Measurements from ENCODE around the gene SLC6A7.
A peak's percentile ranks its signal among the peaks of the same experiment; 100 is the strongest.

The SLC6A7 gene

GRCh38 chr5:150196514-150196913, 6.7 kb downstream of the SLC6A7 start:
- no peak for DNase-seq

GRCh38 chr5:150196986-150197385, 7.1 kb downstream of the SLC6A7 start:
- DNase-seq: no peak

GRCh38 chr5:150197476-150197875, 7.6 kb downstream of the SLC6A7 start:
- no peak for DNase-seq

- no peak for DNase-seq
Measured at GRCh38 chr5:150202501-150202900, 12.6 kb downstream of the SLC6A7 start.

DNA sequence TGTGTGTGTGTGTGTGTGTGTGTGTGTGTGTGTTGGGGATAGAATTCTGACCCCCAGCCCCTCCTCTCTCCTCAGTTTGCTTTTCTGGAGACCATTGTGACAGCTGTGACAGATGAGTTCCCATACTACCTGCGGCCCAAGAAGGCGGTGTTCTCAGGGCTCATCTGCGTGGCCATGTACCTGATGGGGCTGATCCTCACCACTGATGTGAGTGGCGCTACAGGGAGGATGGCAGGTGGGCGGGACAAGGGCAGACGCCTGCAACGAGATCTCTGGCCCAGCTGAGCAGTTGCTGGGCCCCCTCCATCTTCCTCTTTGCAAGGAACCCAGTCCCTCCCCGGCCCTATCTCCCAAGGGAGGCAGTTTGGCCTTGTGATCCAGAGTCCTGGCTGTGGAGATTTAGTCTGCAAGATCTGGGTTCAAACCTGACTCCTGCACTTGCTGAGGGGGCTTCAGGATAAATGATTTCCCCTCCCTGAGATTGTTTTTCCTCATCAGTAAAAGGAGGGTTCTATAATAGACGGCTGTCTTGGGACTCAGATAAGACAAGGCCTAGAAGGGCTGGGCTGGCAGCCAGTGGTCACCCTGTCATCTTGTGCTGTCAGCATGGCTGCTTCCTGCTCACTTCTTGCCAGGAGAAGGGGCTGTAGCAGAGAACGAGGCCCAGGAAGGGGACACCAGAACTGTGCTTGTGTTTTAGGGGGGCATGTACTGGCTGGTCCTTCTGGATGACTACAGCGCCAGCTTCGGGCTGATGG, 14.1 kb downstream of the SLC6A7 start:
- DNase-seq: no peak

GRCh38 chr5:150204590-150204960, 14.7 kb downstream of the SLC6A7 start:
- no peak for DNase-seq

- no peak for DNase-seq
Measured at GRCh38 chr5:150206098-150206778, 16.4 kb downstream of the SLC6A7 start.

DNA sequence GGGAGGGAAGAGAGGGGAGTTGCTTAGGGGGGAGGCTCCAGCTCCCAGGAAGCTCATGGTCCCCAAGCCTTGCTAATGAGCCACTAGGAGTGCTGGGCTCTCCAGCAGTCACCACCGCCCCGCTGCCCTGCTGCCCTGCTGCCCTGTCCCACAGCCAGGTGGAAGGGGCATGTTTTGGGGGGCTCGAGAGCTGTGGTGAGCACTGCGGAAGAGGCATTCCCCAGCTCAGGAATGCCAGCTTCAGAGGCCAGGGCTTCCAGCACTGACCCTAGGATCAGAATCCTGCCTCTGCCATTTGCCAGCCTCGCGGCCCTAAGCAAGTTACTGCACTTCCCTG, 16.9 kb downstream of the SLC6A7 start:
- DNase-seq: no peak

DNA sequence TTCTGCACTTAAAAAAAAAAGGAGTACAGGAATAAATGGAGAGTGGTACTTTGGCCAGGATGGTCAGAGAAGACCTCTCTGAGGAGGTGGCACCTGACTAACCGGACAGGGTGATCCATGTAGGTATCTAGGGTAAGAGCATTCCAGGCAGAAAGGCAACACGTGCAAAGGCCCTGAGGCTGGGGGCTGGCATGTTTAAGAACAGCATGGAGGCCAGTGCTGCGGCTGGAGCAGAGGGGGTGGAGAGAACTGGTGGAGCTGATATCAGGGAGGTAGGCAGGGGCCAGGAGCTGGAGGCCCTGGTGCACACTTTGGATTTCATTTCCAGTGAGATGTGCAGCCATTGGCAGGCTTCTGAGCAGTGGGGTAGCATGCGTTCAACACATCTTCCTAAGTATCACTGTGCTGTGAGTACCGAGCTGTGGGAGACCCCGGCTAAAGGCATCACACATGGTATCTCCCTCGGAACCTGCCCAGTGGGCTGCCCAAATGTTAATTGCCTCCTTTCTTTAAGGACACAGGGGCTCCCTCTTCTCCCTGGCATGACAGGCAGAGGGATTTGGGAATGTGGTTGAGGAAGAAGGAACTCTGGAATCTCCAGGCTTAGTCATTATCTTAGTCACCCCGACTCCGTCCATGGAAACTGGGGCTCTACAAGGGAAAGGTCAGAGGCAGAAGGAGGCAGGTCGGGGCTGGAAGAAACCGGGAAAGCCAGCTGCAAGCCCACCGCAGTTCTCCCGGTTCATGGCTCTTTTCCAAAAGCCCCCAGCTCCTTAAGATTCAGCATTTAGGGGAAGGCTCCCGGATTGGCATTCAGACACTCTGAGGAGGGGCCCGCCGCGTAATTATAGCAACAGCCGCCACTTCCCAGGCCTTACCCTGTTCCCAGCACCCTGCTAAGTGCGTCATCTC, 18.6 kb downstream of the SLC6A7 start:
- no peak for DNase-seq

DNA sequence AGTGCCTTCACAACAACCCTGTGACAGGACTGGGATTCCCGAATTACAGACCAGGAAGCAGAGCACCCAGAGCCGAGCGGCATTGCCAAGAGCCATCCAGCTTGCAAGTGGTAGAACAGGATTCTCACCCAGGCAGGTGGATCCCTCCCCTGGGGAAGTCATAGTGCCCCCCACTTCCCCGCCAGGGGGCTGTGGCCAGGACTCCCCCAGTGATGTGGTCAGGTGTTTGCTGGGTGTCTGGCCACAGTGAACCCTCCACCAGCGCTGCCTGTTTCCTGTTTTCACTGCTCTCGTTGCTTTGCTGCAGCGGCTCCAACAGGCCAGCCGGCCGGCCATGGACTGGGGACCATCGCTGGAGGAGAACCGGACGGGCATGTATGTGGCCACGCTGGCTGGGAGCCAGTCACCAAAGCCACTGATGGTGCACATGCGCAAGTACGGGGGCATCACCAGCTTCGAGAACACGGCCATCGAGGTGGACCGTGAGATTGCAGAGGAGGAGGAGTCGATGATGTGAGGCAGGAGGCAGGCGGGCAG, 19.3 kb downstream of the SLC6A7 start:
- DNase-seq: no peak

DNA sequence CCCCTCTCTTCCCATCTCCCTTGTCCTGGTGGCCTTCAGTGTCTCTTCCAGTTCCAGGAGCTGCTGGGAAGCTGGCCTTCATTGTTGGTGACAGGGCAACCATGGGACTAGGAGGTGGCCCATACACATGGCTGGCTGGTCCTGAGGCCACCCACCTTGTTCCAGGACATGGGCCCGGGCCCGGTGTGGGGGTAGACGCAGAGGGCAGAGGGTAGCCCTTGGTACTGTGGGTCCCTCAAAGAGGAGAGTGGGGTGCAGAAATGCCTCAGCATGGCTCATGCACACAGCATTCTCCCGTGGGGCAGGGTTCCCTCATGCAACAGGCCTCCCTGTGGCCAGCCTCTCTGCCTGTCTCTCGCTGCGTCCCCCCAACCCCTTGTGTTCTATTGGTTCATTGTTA, 20.8 kb downstream of the SLC6A7 start:
- no peak for DNase-seq

- DNase-seq: no peak
Measured at GRCh38 chr5:150211156-150212030, 21.5 kb downstream of the SLC6A7 start.

DNA sequence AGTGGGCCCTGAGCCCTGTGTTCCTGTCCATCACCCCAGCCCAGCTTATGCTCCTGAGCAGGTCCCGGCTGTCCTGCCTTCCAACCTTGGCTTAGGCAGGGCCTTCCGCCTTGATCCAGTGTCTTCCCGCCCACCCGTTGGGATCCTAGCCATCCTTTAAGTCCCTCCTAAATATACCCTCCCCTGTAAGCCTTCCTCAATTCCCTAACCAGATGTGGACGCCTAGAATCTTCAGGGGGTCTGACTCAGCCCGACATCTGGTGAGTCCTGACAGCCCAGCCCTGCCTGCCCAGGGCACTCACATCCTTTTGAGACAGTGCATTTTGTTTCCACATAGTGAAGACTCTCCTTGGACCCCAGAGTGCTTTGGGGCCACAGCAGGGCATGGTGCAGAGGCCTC, 23.7 kb downstream of the SLC6A7 start:
- DNase-seq: no peak

DNA sequence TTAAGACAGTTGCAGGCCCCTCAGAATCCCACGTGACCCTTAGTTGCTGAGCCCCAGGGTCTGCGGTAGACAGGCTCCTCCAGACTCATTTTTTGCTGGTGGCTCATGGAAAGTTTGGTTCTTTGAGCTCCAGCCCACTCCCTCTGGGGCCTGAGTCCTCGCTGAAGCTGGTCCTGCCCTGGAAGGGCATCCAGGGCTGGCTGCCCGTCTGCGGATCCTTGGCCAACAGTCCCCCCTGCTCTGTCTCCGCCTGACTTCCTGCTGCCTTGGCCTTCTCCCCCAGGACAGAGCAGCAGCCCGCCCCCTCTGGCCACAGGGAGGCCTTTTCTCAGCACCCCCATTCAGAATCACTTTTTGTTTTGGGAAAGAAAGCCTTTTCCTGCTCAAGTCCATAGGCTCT, 24.4 kb downstream of the SLC6A7 start:
- DNase-seq: no peak

- no peak for DNase-seq
Measured at GRCh38 chr5:150215979-150216944, 26.4 kb downstream of the SLC6A7 start.

GRCh38 chr5:150217038-150217437, 27.2 kb downstream of the SLC6A7 start:
- DNase-seq: no peak

DNA sequence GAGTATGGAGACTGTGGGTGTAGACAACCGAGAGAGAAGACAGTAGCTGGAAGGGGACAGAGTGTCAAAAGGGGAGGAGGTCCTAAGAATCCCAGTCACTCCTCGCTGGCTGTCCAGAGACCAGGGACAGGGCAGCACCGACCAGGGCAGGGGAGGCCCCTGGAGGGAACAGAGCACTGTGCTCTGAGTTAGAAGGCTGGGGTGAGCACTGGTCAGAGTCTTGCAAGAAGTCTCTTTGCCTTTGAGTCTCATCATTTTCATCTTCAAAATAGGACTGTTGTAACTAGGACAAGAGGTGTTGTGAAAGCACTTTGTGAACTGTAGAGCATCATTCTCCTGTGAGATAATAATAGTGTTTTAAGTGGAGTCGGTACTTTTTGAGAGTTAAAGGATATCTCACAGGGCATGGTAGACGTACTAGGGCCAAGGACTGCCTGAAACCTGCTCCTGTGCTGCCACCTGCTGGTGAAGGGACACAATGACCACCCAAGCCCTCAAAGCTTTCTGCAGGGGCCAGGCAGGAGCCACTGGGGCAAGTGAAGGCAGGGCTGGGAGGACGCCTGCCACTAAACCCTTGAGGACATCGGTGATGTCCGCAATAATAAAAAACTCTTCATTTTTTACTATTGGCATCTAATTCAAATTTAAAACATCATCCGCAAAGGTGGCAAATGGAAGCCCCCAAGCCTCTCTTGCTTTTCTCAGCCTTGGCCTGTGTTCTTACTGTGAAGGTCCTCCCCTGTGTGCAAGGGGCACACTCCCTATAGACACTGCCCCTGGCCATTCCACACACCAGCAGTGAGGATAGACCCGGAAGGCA, 28.2 kb downstream of the SLC6A7 start:
- peak; percentile 84 for DNase-seq

DNA sequence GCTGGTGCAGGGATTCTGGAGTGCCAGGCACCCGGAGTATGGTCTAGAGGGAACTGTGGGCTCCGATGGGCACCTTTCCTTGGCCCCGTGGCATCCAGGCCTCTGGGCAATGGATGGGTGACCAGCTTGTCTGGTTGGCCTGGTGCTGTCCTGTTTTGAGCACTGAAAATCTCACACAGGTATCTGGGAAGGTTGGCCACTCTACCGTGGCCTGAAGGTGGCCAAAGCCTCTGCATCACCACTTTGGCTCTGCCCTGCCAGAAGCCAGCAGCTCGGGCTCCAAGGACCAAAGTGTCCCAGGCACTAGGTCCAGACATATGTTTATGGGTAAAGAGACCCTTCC, 28.8 kb downstream of the SLC6A7 start:
- DNase-seq: no peak

- no peak for DNase-seq
Measured at GRCh38 chr5:150219142-150219541, 29.3 kb downstream of the SLC6A7 start.

GRCh38 chr5:150219861-150220260, 30.0 kb downstream of the SLC6A7 start:
- no peak for DNase-seq

Measured in midbrain (tissue), 1 donor.